CD4-positive, alpha-beta T cell treated with Interleukin-6 at 100 ng/mL for 8 hours (primary cell): Measurements from ENCODE around the gene PRPF18.

Experiments used
- DNase-seq: peaks from one replicate; pipeline ENCODE4 v3.0.0-alpha.2; 2020; ENCODE audit warnings: mixed read lengths, low spot score

Gene PRPF18

DNA sequence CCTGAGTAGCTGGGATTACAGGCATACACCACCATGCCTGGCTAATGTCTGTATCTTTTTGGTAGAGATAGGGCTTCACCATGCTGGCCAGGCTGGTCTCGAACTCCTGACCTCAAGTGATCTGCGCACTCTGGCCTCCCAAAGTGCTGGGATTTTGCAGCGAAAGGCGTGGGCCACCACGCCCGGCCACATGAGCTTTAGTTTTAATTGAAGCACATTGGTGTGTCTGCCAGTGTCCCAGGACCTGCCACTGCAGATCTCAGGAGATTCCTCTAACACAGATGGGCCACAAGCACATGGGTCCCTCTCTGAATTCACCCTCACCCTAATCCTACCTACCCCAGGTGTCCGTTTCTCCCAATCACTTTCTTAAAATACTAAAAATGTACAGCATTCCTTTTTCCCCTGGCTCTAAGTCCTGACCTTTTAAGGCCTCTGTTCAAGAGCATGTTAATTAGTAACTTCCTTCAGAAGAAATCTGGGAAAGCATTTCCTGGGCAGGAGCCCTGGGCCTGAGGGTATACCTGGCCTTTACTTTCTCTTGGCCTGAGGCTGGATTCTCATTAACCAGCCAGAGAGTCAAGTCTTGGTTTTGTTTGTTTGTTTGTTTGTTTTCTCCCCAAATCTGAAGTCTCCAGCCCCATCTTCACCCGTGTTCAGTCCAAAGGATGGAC is 82.6 kb downstream of the PRPF18 start:
- DNase-seq = no peak

- no peak for DNase-seq
These were observed 83.1 kb downstream of the PRPF18 start for GRCh38 chr10:13669901-13670300.

DNA sequence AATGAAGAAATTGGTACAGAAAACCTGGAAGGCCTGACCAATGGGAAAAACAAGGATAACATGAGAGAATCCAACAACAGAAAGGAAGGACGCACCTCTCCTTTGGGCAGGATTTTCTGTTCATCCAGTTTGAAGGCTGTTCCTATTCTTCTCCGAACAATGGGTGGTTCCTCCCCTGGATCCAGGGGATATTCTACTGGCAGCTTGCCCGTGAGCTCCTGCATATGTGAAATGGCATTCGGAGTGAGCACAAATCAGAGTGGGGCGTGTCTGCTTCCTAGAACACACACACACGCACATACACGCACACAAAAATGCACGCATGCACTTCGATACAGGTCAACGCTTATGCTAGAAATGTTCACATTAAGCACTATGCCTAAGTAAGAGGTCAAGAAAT is 83.5 kb downstream of the PRPF18 start:
- DNase-seq = no peak

GRCh38 chr10:13671904-13672303 is 85.1 kb downstream of the PRPF18 start:
- DNase-seq = no peak

GRCh38 chr10:13672548-13672947 is 85.8 kb downstream of the PRPF18 start:
- DNase-seq = no peak

GRCh38 chr10:13673156-13673555 is 86.4 kb downstream of the PRPF18 start:
- DNase-seq = no peak

DNA sequence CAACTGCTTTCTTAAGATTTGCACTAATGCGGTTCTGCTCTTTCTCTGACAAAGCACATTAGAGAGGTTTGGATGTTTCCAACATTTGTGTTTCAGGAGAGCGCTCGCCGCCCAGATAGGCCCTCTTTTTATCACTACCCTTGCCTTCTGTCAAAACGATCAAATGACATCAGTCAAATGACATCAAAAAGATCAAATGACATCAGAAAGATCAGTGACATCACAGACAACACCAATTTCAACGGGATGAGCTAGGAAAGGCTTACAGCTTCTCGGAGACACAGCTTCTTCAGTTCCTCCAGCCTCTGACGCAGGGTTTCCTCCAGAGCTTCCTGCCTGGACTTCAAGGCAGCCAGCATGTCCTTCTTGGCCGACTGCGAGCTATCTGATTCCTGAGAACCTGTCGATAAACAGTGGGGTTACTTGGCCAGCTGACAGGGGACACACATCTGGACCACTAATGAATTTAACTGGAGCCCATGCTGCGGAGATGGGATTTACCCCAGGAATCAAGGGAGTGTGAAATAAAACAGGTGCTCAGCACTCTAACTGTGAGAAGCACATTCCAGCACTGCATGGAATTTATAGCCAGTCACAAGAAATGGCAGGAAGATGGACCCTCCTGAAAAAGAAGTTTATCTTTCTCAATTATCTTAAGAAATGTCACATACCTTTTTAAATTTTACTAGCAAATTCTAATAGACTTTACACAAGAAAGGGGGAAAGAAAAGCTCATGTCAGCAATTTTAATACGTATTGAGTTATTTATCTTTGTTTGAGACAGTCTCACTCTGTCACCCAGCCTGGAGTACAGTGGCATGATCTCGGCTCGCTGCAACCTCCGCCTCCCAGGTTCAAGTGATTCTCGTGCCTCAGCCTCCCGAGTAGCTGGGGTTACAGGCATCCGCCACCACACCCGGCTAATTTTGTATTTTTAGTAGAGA is 88.2 kb downstream of the PRPF18 start:
- DNase-seq = no peak

- DNase-seq = no peak
These were observed 91.5 kb downstream of the PRPF18 start for GRCh38 chr10:13678101-13678843.
